Right atrium auricular region (tissue), 2 donors: ENCODE measurements around the gene ADD2. TPM values are rescaled to one million over a fixed set of nuclear protein-coding genes. Genes with fewer than 3 reads are reported as not detected.

ENCODE experiments used
- DNase-seq: peaks from one replicate; pipeline ENCODE4 v3.0.0-alpha.2; 2019; ENCODE audit warnings: low spot score
- H3K27ac ChIP-seq, 2 donors: fragments of 200-600 bp; sonication (generic); 1 replicate in 1 of 2; 2 replicates in 1 of 2; pipeline ENCODE4 v1.5.1; 2016 to 2019
- H3K27me3 ChIP-seq, 2 donors: fragments of 200-600 bp; sonication (generic); one replicate each; pipeline versions ENCODE4 v1.5.1 to v1.6.0; 2017 to 2019
- H3K36me3 ChIP-seq: fragments of 200-600 bp; sonication (generic); one replicate; pipeline ENCODE4 v1.5.1; 2016
- H3K4me1 ChIP-seq, 2 donors: fragments of 200-600 bp; sonication (generic); one replicate each; pipeline versions ENCODE4 v1.5.1 to v1.6.0; 2017 to 2019
- H3K4me3 ChIP-seq, 2 donors: fragments of 200-600 bp; sonication (generic); 1 replicate in 1 of 2; 2 replicates in 1 of 2; pipeline ENCODE4 v1.5.1; 2017 to 2019; ENCODE audit warnings: mild to moderate bottlenecking in 1 of 2, moderate library complexity in 1 of 2
- H3K9me3 ChIP-seq, 2 donors: fragments of 200-600 bp; sonication (generic); one replicate each; pipeline ENCODE4 v1.5.1; 2019
- CTCF ChIP-seq, 2 donors: fragments of 200-600 bp; sonication (generic); IDR thresholded peaks; one replicate each; pipeline ENCODE4 v1.5.1; 2019; ENCODE audit warnings: antibody characterized with exemption in 2 of 2
- total RNA-seq, 2 donors: library from RNA; depleted of rRNA; stranded (reverse); fragments of >200 nt; gene quantifications; one replicate each; pipeline ENCODE4 v1.1.0, GENCODE V29; 2016

ADD2 gene
- total RNA-seq, 2 donors from 2014 or later, result 1.1 to 1.4 TPM

DNA sequence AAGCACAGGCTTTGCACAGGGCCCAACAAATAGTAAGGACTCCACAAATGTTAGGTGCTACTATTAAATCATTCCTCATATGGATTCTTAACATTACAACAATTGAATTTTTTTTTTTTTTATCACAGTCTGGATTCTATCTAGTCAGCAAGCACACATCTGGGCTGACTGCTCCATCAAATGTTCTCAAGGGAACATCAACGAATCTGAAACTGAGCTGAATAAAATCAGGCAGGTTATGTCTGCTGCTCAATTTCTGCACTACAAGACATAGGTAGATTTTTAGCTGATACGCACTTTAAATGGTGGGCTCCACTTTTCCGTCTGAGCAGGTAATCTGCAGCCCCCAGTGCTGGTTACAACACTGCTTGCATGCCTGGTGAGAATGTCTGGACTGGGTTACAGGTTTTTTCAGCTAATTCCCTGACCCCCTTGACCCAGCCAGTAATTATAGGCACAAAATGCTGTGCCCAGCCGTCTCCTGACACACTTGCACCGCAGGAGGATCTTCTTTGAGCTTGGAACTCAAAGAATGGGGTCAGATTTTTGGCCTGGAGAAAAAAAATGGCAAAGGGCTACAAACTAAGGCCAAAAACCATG, 44.6 kb downstream of the ADD2 start:
- Histone ChIP-seq H3K27me3 (no peaks in the 10 kb centered on the region), H3K27ac (no peak overlapping the region), H3K9me3 (no peaks in the 10 kb centered on the region), H3K4me3 (no peak overlapping the region), H3K36me3 (no peaks in the 10 kb centered on the region), H3K4me1 (no peaks in the 10 kb centered on the region)
- no peak for TF ChIP-seq CTCF (IDR thresholded peaks at IDR 0.05)
- DNase-seq, result peak; percentile 7

DNA sequence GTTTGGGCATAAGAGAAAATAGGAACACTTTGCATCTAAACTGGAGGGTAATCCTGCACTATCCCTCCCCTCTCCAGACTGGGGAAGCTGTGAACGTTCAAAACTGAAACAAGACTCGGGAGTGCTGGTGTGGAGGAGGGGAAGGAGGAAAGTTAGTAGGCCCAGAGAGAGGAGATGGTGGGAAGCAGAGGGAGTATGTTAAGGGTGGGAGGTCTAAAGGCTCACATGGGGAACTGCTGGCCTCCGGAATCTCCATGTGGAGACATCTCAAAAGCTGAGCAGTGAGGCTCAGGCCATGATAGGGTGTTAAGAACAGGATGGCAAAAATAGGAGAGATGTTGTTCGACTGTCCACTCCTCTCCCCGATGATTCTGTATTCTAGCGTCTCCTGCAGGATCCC, 47.9 kb downstream of the ADD2 start:
- H3K9me3 ChIP-seq, result no peaks in the 10 kb centered on the region
- no peak overlapping the region for H3K27ac ChIP-seq
- no peaks in the 10 kb centered on the region for H3K4me1 ChIP-seq
- no peaks in the 10 kb centered on the region for H3K36me3 ChIP-seq
- H3K4me3 ChIP-seq, result no peak overlapping the region
- DNase-seq, result peak; percentile 50
- H3K27me3 ChIP-seq, result no peaks in the 10 kb centered on the region
- no peak for TF ChIP-seq CTCF (IDR thresholded peaks at IDR 0.05)

DNA sequence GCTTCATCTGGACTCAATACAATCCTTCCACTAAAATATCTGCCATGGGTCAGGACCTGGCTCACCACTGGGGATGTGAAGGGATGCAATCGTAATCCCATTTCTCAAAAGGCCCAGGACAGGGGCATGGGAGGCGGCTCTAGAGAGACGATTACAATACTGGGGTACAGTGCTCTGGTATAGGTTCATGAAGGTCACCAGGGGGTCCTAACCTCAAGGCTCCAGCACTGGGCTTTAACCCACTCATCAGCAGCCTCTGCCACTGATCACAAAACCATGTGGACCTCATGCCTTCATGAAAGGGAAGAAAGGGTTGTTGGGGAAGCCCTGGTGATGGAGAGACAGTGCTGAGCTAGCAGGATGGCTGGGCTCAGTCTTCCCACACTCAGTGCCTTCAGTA, 48.8 kb downstream of the ADD2 start:
- no peak overlapping the region for H3K27ac ChIP-seq
- no peaks in the 10 kb centered on the region for H3K4me1 ChIP-seq
- no peak for TF ChIP-seq CTCF (IDR thresholded peaks at IDR 0.05)
- no peaks in the 10 kb centered on the region for H3K36me3 ChIP-seq
- no peak overlapping the region for H3K4me3 ChIP-seq
- DNase-seq, result peak; percentile 42
- no peaks in the 10 kb centered on the region for H3K9me3 ChIP-seq
- H3K27me3 ChIP-seq, result no peaks in the 10 kb centered on the region

DNA sequence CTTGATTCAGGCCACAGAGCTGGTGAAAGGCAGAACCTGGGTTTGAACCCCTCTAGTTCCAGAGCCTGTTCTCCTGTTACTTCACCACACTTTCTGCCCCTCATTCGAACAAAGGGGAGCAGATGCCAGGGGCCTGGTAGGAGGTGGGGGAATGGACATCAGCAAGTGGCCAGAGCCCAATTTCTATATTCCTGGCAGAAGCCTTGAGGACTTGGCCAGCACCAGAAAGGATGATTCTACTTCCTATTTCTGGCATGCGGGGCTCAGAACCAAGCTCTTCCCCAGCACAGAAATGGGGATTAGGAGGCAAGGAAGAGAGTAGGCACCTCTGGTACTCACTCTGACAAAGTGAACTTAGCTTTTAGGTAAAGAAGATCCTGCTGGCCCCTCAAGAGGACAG, 49.3 kb downstream of the ADD2 start:
- no peak for TF ChIP-seq CTCF (IDR thresholded peaks at IDR 0.05)
- H3K9me3 ChIP-seq, result no peaks in the 10 kb centered on the region
- no peaks in the 10 kb centered on the region for H3K36me3 ChIP-seq
- no peaks in the 10 kb centered on the region for H3K4me1 ChIP-seq
- H3K27me3 ChIP-seq, result no peaks in the 10 kb centered on the region
- DNase-seq, result no peak
- H3K4me3 ChIP-seq, result no peak overlapping the region
- no peak overlapping the region for H3K27ac ChIP-seq

GRCh38 chr2:70718241-70718640, 49.8 kb downstream of the ADD2 start:
- no peak for TF ChIP-seq CTCF (IDR thresholded peaks at IDR 0.05)
- peak; percentile 18 for DNase-seq
- H3K9me3 ChIP-seq, result no peaks in the 10 kb centered on the region
- H3K27ac ChIP-seq, result no peak overlapping the region
- H3K27me3 ChIP-seq, result no peaks in the 10 kb centered on the region
- H3K4me1 ChIP-seq, result no peaks in the 10 kb centered on the region
- H3K4me3 ChIP-seq, result no peak overlapping the region
- no peaks in the 10 kb centered on the region for H3K36me3 ChIP-seq

DNA sequence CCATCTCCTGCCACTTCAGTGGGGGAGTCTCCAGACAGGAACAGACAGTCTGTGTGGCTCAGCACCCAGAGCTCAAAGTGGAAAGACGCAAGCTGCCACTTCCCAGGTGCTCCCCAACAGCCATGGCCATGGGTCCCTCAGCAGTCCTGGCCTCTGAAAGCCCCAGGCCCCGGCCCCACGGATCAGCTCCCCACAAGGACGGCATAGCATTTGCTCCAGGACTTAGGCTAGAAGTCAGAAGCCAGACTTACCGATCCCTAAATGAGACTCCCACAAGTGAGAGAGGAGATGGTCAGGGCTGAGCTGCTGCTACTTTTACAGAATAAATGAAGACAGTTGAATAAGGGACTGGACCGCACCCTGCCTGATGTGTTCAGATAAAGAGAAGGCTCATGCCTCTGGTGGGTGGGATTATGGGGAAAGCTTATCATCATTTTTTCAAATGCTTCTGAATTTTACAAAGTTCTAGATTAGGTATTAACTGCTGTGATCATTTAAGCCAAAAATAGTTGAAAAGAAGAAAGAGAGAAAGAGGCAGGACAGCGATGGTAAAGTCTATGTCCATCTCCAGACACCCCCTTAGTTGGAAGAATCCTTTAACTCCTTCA, 50.5 kb downstream of the ADD2 start:
- Histone ChIP-seq H3K27me3 (no peaks in the 10 kb centered on the region), H3K9me3 (no peaks in the 10 kb centered on the region), H3K27ac (no peak overlapping the region), H3K4me3 (no peak overlapping the region), H3K36me3 (no peaks in the 10 kb centered on the region), H3K4me1 (no peaks in the 10 kb centered on the region)
- DNase-seq, result peak; percentile 26
- no peak for TF ChIP-seq CTCF (IDR thresholded peaks at IDR 0.05)
